ENCODE data around the gene CNIH1. TPM values are rescaled to one million over a fixed set of nuclear protein-coding genes. Genes with fewer than 3 reads are reported as not detected.

The CNIH1 gene
- 155 TPM for total RNA-seq

DNA sequence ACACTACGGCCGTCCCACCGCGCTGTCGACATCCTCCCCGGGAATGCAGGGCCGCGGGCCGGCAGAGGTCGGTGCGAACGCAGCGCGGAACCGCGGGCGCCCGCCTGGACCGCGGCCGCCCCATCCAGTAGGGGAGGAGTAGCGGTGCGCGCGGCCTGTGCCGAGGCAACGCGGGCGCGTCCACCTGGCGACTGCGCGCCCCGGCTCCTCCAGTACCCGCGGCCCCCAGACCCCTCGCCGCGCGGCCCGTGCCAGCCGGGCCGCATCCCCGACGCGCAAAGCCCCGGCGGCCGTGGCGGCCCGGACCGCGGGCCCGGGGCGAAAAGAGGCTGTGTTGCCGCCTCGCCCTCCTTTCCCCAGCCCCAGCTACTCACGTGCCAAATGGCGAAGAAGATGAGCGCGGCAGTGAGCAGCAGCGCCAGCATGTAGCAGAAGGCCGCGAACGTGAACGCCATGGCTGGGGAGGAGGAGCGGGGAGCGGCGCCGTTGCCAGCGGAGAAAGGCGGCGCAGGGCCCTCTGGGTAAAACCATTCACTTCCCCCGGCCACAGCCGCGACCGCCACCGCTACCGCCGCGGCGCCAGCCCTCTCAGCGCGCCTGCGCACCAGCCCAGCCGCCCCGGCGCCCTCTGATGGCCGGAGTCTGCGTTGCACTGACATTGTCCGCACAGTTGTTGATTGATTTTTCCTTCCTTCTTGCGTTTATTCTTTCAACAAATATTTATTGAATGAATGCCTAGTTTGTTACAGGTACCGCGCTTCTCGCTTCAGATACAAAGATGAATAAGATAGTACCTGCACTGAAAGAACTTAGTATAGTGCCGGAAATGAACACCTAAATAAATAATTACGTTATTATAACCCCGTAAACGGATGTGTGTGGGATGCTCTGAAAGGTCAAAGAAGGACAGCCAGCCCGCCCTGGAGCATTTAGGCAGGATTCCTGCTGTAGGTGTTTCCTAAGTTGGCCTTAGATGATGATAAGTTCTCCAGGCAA, at the start of gene CNIH1:
CNIH1 (minus strand) TSS at position 502 of the 996 bp plus-strand sequence; CDS start at position 455, 47 bp downstream.

DNA sequence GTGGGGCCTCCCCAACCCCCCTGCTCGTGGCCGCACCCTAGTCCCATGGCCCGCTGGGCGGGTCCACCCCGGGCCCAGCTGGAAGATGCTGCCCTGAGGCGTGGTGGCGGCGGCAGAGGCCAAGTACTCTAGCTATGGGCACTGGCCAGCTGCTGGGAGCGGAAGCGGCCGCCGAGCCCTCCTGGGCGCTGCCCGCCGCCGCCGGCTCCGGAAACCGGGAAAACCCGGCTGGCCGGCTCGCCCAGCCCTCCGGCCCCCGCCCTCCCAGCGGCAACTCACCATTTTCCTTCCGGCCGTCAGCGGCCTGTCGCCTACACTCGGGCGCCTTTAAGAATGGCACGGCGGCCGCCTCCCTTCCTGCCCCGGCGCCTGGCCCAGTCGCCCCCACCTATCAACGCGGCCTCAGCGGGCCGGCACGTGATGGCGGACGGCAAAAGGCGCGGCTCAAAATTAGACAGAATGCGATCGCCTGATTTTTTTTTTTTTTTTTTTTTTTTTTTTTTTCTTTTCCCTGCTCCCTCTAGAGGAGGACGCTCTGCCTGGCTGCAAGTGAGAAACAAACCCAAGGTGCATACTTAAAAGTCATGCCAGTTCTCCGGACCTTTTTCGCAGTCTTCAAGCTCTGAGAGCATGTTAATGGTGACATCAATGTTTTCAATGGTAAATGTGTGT, 47.6 kb upstream of the CNIH1 start, which contains the start of gene GMFB:
GMFB (minus strand) TSS at position 335 of the 672 bp plus-strand sequence; CDS start at position 282, 53 bp downstream.

DNA sequence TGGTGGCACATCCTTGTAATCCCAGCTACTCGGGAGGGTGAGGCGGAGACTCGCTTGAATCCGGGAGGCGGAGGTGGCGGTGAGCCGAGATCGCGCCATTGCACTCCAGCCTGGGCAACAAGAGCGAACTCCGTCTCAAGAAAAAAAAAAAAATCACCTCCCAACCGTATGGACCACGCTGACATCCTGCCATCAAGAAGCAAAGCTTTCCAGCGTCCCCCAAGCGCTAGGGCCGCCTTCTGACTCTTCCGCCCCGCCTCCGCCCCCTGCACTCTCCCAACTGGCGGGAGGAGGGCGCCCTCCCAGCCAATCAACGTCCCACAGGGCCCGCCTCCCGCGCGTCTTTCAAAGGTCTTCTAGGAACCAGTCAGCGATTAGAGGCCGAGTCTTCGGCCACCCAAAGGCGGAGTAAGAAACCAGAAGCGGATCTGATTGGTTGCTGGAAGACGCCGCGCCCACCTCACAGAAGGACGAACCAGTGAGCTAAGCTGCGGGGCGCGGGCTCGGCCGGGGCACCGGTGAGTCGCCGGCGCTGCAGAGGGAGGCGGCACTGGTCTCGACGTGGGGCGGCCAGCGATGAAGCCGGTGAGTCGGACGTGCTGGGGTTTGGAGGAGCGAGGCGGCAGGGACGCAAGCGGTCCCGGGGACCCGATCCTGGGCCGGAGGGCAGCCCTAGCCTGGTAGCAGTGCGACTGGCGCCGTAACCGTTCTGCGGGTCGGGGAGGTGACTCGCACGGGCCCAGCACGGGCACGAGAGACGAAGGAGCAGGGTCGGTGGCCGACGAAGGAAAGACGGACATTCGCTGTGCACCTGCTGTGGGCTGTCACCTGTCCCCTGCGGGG, 44.5 kb downstream of the CNIH1 start, which contains the start of gene CDKN3:
CDKN3 (plus strand) TSS at position 515 of the 843 bp plus-strand sequence; CDS start at position 577, 62 bp downstream.

Other genes with a start within 250 kb of the CNIH1 start
- gene CDKN3, start 44.4 kb downstream of the CNIH1 start, total RNA-seq = 12.8 TPM
- 96.9 TPM for gene GMFB, start 47.6 kb upstream of the CNIH1 start, total RNA-seq
- 24.9 TPM for gene CGRRF1, start 68.5 kb upstream of the CNIH1 start, total RNA-seq
- gene SAMD4A, start 125.8 kb upstream of the CNIH1 start, total RNA-seq = 34.7 TPM